Neural crest cell (in vitro differentiated cells): Measurements from ENCODE around the gene LMNA. TPM values are rescaled to one million over a fixed set of nuclear protein-coding genes. Genes with fewer than 3 reads are reported as not detected.

ENCODE experiments used
- DNase-seq: peaks from one replicate; pipeline ENCODE4 v3.0.0; 2021; ENCODE audit warnings: low read depth, mixed read lengths, low spot score
- H3K27ac Mint-ChIP-seq: one replicate; pipeline ENCODE4 v1.8.0; 2021; ENCODE audit warnings: mild to moderate bottlenecking, mixed read lengths; ENCODE audit not compliant: unreplicated experiment
- H3K27me3 Mint-ChIP-seq: 2 replicates; pipeline ENCODE4 v1.8.0; 2021; ENCODE audit warnings: low read depth, mild to moderate bottlenecking, mixed read lengths
- H3K36me3 Mint-ChIP-seq: 2 replicates; pipeline ENCODE4 v1.8.0; 2021; ENCODE audit warnings: low read depth, mild to moderate bottlenecking, mixed read lengths
- H3K4me1 Mint-ChIP-seq: 2 replicates; pipeline ENCODE4 v1.8.0; 2021; ENCODE audit warnings: mixed read lengths
- H3K4me3 Mint-ChIP-seq: one replicate; pipeline ENCODE4 v1.8.0; 2021; ENCODE audit warnings: mild to moderate bottlenecking, mixed read lengths
- H3K9me3 Mint-ChIP-seq: 2 replicates; pipeline ENCODE4 v1.8.0; 2021; ENCODE audit warnings: mixed read lengths
- CTCF ChIP-seq: fragments of 200-600 bp; sonication (generic); conservative IDR thresholded peaks from 2 replicates; pipeline ENCODE4 v1.5.0; 2021; ENCODE audit warnings: antibody characterized with exemption, mild to moderate bottlenecking
- total RNA-seq: library from RNA; stranded (reverse); gene quantifications from 2 replicates; pipeline ENCODE4 v1.2.1, GENCODE V29; 2021

The LMNA gene
- total RNA-seq, 1 donor from 2014 or later, result 51.0 TPM

GRCh38 chr1:156126043-156126629 lies 11.6 kb downstream of the LMNA start:
- Mint-ChIP-seq H3K4me3 (peak overlapping the region; percentile 44), H3K9me3 (no peaks in the 10 kb centered on the region), H3K27me3 (no peaks in the 10 kb centered on the region), H3K27ac (peak overlapping the region; percentile 83), H3K4me1 (peaks cover 69% of the 10 kb centered on the region), H3K36me3 (no peaks in the 10 kb centered on the region)
- peak; percentile 63 for TF ChIP-seq CTCF
- DNase-seq, result no peak

GRCh38 chr1:156126630-156127534 lies 12.4 kb downstream of the LMNA start:
- Mint-ChIP-seq H3K27me3 (no peaks in the 10 kb centered on the region), H3K36me3 (peaks cover 3% of the 10 kb centered on the region), H3K27ac (peak overlapping the region; percentile 83), H3K4me3 (peak overlapping the region; percentile 44), H3K9me3 (no peaks in the 10 kb centered on the region), H3K4me1 (peaks cover 69% of the 10 kb centered on the region)
- no peak for TF ChIP-seq CTCF
- DNase-seq, result no peak

- Mint-ChIP-seq H3K27ac (peak overlapping the region; percentile 99), H3K4me3 (peak overlapping the region; percentile 57), H3K9me3 (no peaks in the 10 kb centered on the region), H3K36me3 (peaks cover 3% of the 10 kb centered on the region), H3K4me1 (peaks cover 58% of the 10 kb centered on the region), H3K27me3 (no peaks in the 10 kb centered on the region)
- TF ChIP-seq CTCF, result no peak
- no peak for DNase-seq
Observed at GRCh38 chr1:156128308-156128653, 13.8 kb downstream of the LMNA start.

- TF ChIP-seq CTCF, result no peak
- Mint-ChIP-seq H3K36me3 (peaks cover 3% of the 10 kb centered on the region), H3K4me1 (peaks cover 51% of the 10 kb centered on the region), H3K9me3 (no peaks in the 10 kb centered on the region), H3K4me3 (peak overlapping the region; percentile 57), H3K27ac (peak overlapping the region; percentile 99), H3K27me3 (no peaks in the 10 kb centered on the region)
- no peak for DNase-seq
Observed at GRCh38 chr1:156128654-156129597, 14.4 kb downstream of the LMNA start.
